Measurements from ENCODE around the gene SLC6A17.

DNA sequence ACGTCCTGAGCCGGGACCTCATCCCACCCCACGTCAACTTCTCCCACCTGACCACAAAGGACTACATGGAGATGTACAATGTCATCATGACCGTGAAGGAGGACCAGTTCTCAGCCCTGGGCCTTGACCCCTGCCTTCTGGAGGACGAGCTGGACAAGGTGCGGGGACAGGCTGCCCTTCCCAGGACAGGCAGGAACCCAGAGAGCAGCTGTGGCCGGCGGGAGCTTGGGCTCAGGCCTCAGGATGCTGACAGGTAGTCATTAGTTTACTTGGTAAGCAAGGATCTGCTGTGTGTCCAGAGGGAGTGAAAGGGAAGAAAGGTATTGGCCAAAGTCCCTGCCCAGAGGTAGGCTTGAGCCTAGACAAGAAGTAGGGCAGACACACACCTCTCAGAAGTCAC, 42.2 kb downstream of the SLC6A17 start:
- no peak for TF ChIP-seq POLR2A (IDR thresholded peaks at IDR 0.05)
- no peak for TF ChIP-seq CTCF (IDR thresholded peaks at IDR 0.05)

All from prostate gland (tissue), 2 donors.